Suprapubic skin (tissue), 3 donors: ENCODE data around the gene MAD1L1.

Experiments
- POLR2AphosphoS5 ChIP-seq, 3 donors: sonication (generic); formaldehyde crosslinking; IDR thresholded peaks; one replicate each; pipeline ENCODE4 v1.6.1; 2017; ENCODE audit warnings: antibody characterized with exemption in 3 of 3
- TF ChIP-seq, protein P1 (sequence below), 2 donors: fragments of 200-600 bp in 1 of 2; fragments of 450-650 bp in 1 of 2; sonication (generic) in 1 of 2; IDR thresholded peaks; one replicate each; pipeline ENCODE4 v1.5.1; 2016 to 2019; ENCODE audit warnings: antibody characterized with exemption in 2 of 2, mild to moderate bottlenecking in 1 of 2, moderate library complexity in 1 of 2

DNA sequence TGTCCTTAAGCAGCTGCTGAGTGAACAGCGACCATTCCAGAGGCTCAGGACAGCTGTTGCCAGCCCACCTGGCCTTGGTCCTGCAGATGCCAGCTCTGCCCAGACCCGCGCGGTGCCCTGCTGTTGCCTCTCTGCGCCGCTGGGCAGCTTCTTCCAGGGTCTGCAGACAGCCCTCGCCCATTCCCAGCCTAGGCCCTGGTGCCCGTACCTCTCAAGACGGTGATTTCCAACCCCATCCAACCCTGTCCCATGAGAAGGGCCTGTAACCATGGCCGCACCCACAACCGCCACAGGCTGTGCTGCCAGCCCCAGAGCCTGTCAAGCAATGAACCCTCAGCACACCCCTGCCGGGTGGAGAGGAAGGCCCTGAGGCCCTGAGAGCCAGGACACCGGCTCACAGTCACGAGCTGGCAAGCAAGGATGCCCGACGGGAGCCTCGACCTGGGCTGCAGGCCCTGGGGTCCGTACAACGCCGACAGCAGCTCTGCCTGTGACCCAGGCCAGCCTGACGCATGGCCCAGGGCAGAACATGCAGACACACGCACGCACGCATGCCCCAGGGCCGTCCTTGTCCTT, 231.9 kb downstream of the MAD1L1 start:
- TF ChIP-seq, protein P1, sequence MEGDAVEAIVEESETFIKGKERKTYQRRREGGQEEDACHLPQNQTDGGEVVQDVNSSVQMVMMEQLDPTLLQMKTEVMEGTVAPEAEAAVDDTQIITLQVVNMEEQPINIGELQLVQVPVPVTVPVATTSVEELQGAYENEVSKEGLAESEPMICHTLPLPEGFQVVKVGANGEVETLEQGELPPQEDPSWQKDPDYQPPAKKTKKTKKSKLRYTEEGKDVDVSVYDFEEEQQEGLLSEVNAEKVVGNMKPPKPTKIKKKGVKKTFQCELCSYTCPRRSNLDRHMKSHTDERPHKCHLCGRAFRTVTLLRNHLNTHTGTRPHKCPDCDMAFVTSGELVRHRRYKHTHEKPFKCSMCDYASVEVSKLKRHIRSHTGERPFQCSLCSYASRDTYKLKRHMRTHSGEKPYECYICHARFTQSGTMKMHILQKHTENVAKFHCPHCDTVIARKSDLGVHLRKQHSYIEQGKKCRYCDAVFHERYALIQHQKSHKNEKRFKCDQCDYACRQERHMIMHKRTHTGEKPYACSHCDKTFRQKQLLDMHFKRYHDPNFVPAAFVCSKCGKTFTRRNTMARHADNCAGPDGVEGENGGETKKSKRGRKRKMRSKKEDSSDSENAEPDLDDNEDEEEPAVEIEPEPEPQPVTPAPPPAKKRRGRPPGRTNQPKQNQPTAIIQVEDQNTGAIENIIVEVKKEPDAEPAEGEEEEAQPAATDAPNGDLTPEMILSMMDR (IDR thresholded peaks at IDR 0.05), result no peak
- TF ChIP-seq POLR2AphosphoS5 (IDR thresholded peaks at IDR 0.05), result no peak
